OCI-LY3 (cell line): ENCODE data around the gene JPH4.

Source experiments
- H2AFZ ChIP-seq: fragments of 200-600, 300-600 bp; shearing (Covaris generic); 2 replicates; pipeline ENCODE4 v1.6.0; 2014; ENCODE audit warnings: antibody characterized with exemption, low read depth, low read length
- H3K27ac ChIP-seq: fragments of 200-600, 300-600 bp; sonication (generic); 2 replicates; pipeline ENCODE4 v1.5.1; 2014; ENCODE audit warnings: mild to moderate bottlenecking, low read length, moderate library complexity, mixed read lengths
- H3K27me3 ChIP-seq: fragments of 200-600, 300-600 bp; sonication (generic); 2 replicates; pipeline ENCODE4 v1.6.1; 2014; ENCODE audit warnings: low read depth, low read length, mixed read lengths
- H3K36me3 ChIP-seq: fragments of 200-600, 300-600 bp; sonication (generic); replicated peaks from 2 replicates; pipeline ENCODE3; 2014; ENCODE audit warnings: low read depth, low read length, mixed read lengths
- H3K4me1 ChIP-seq: fragments of 300-600, 200-600 bp; sonication (generic); 2 replicates; pipeline ENCODE4 v1.6.1; 2014; ENCODE audit warnings: low read length, mixed read lengths
- H3K4me2 ChIP-seq: fragments of 200-600, 300-600 bp; sonication (generic); 2 replicates; pipeline ENCODE4 v1.6.1; 2014; ENCODE audit warnings: low read length, mixed read lengths
- H3K4me3 ChIP-seq: fragments of 300-600, 200-600 bp; sonication (generic); 2 replicates; pipeline ENCODE4 v1.5.1; 2014; ENCODE audit warnings: antibody characterized with exemption, mild to moderate bottlenecking, low read length, moderate library complexity
- H3K79me2 ChIP-seq: fragments of 300-600, 200-600 bp; shearing (Covaris generic); 2 replicates; pipeline ENCODE4 v1.6.1; 2014; ENCODE audit warnings: mild to moderate bottlenecking, low read length, mixed read lengths
- H3K9ac ChIP-seq: fragments of 300-600, 200-600 bp; shearing (Covaris generic); 2 replicates; pipeline ENCODE4 v1.6.0; 2014; ENCODE audit warnings: mild to moderate bottlenecking, low read length, moderate library complexity
- H3K9me3 ChIP-seq: fragments of 200-600, 300-600 bp; shearing (Covaris generic); 2 replicates; pipeline ENCODE4 v1.6.1; 2014; ENCODE audit warnings: low read length, mixed read lengths; ENCODE audit not compliant: insufficient read depth
- H4K20me1 ChIP-seq: fragments of 200-600, 300-600 bp; sonication (generic); 2 replicates; pipeline ENCODE4 v1.6.1; 2016; ENCODE audit warnings: low read length, mixed read lengths; ENCODE audit not compliant: insufficient read depth
- CTCF ChIP-seq: fragments of 200-600, 300-600 bp; sonication (generic); IDR thresholded peaks from 2 replicates; pipeline ENCODE4 v1.5.1; 2014; ENCODE audit warnings: antibody characterized with exemption, low read length, low read depth
- EZH2phosphoT487 ChIP-seq: fragments of 200-600 bp; shearing (Covaris generic); IDR thresholded peaks from 2 replicates; pipeline ENCODE4 v1.6.1; 2018; ENCODE audit warnings: antibody characterized with exemption, mixed run types, low read depth

Gene JPH4

GRCh38 chr14:23577710-23578392 lies 739 bp downstream of the JPH4 start:
- H3K79me2 ChIP-seq: no peaks in the 10 kb centered on the region
- no peak overlapping the region for H3K27ac ChIP-seq
- H3K4me2 ChIP-seq: peak overlapping the region; percentile 87
- H2AFZ ChIP-seq: peak overlapping the region; percentile 86
- H3K4me3 ChIP-seq: peak overlapping the region; percentile 89
- H3K9me3 ChIP-seq: no peaks in the 10 kb centered on the region
- H3K4me1 ChIP-seq: peaks cover 15% of the 10 kb centered on the region; the same call in 1 of the 2 replicates
- H3K36me3 ChIP-seq: no peaks in the 10 kb centered on the region
- no peaks in the 10 kb centered on the region for H4K20me1 ChIP-seq
- no peak for TF ChIP-seq EZH2phosphoT487
- TF ChIP-seq CTCF: no peak
- H3K9ac ChIP-seq: peak overlapping the region; percentile 68
- H3K27me3 ChIP-seq: no peaks in the 10 kb centered on the region

GRCh38 chr14:23577004-23577681 lies 1.4 kb downstream of the JPH4 start:
- H3K27me3 ChIP-seq: no peaks in the 10 kb centered on the region
- no peak for TF ChIP-seq EZH2phosphoT487
- TF ChIP-seq CTCF: no peak
- no peaks in the 10 kb centered on the region for H3K9me3 ChIP-seq
- H3K4me2 ChIP-seq: peak overlapping the region; percentile 87
- H3K27ac ChIP-seq: no peak overlapping the region
- H3K79me2 ChIP-seq: no peaks in the 10 kb centered on the region
- peaks cover 15% of the 10 kb centered on the region; the same call in 1 of the 2 replicates for H3K4me1 ChIP-seq
- peak overlapping the region; percentile 89; the same call in 1 of the 2 replicates for H3K4me3 ChIP-seq
- H3K9ac ChIP-seq: no peak overlapping the region
- H3K36me3 ChIP-seq: no peaks in the 10 kb centered on the region
- no peak overlapping the region; the same call in 1 of the 2 replicates for H2AFZ ChIP-seq
- H4K20me1 ChIP-seq: no peaks in the 10 kb centered on the region

- Histone ChIP-seq H3K27ac (no peak overlapping the region), H3K36me3 (no peaks in the 10 kb centered on the region), H3K9ac (no peak overlapping the region), H3K4me1 (peaks cover 13% of the 10 kb centered on the region), H3K9me3 (no peaks in the 10 kb centered on the region), H3K4me2 (no peak overlapping the region), H3K27me3 (no peaks in the 10 kb centered on the region), H3K79me2 (no peaks in the 10 kb centered on the region), H3K4me3 (no peak overlapping the region), H2AFZ (no peak overlapping the region), H4K20me1 (no peaks in the 10 kb centered on the region)
- TF ChIP-seq EZH2phosphoT487 (no peak), CTCF (no peak)
Observed at GRCh38 chr14:23573384-23574015, 5.1 kb downstream of the JPH4 start.

- no peak overlapping the region for H2AFZ ChIP-seq
- no peak overlapping the region for H3K4me2 ChIP-seq
- H3K4me1 ChIP-seq: peaks cover 16% of the 10 kb centered on the region
- H3K4me3 ChIP-seq: no peak overlapping the region
- no peaks in the 10 kb centered on the region for H3K9me3 ChIP-seq
- H3K9ac ChIP-seq: no peak overlapping the region
- TF ChIP-seq EZH2phosphoT487: no peak
- TF ChIP-seq CTCF: no peak
- H3K27me3 ChIP-seq: no peaks in the 10 kb centered on the region
- H4K20me1 ChIP-seq: no peaks in the 10 kb centered on the region
- H3K36me3 ChIP-seq: no peaks in the 10 kb centered on the region
- H3K79me2 ChIP-seq: no peaks in the 10 kb centered on the region
- H3K27ac ChIP-seq: no peak overlapping the region
Observed at GRCh38 chr14:23572836-23573235, 5.8 kb downstream of the JPH4 start.
